Activated CD4-positive, alpha-beta T cell treated with anti-CD3 and anti-CD28 coated beads for 48 hours (primary cell): ENCODE results near the gene BFSP2.

ENCODE experiments used
- DNase-seq: peaks from one replicate; pipeline ENCODE4 v3.0.0-alpha.2; 2020

Gene BFSP2

GRCh38 chr3:133400006-133400515 lies at the start of gene BFSP2:
BFSP2 (plus strand) TSS chr3:133400056; CDS start chr3:133400084, 28 bp downstream.
- DNase-seq: no peak

- no peak for DNase-seq
Observed at GRCh38 chr3:133354721-133355120, 45.1 kb upstream of the BFSP2 start.

GRCh38 chr3:133360476-133360875 lies 39.4 kb upstream of the BFSP2 start:
- DNase-seq: no peak

GRCh38 chr3:133361011-133361410 lies 38.8 kb upstream of the BFSP2 start:
- no peak for DNase-seq

- DNase-seq: no peak
Observed at GRCh38 chr3:133361435-133361834, 38.4 kb upstream of the BFSP2 start.

GRCh38 chr3:133362539-133362938 lies 37.3 kb upstream of the BFSP2 start:
- no peak for DNase-seq

GRCh38 chr3:133364704-133365103 lies 35.2 kb upstream of the BFSP2 start:
- DNase-seq: no peak

- no peak for DNase-seq
Observed at GRCh38 chr3:133366921-133367320, 32.9 kb upstream of the BFSP2 start.

- no peak for DNase-seq
Observed at GRCh38 chr3:133367403-133367802, 32.5 kb upstream of the BFSP2 start.

- DNase-seq: no peak
Observed at GRCh38 chr3:133367956-133368355, 31.9 kb upstream of the BFSP2 start.

- DNase-seq: no peak
Observed at GRCh38 chr3:133368371-133369067, 31.3 kb upstream of the BFSP2 start.

- DNase-seq: no peak
Observed at GRCh38 chr3:133369068-133369440, 30.8 kb upstream of the BFSP2 start.

GRCh38 chr3:133371181-133371580 lies 28.7 kb upstream of the BFSP2 start:
- DNase-seq: no peak

GRCh38 chr3:133371676-133372075 lies 28.2 kb upstream of the BFSP2 start:
- DNase-seq: no peak

GRCh38 chr3:133374708-133375402 lies 25.0 kb upstream of the BFSP2 start:
- no peak for DNase-seq

GRCh38 chr3:133375403-133375745 lies 24.5 kb upstream of the BFSP2 start:
- DNase-seq: no peak

- no peak for DNase-seq
Observed at GRCh38 chr3:133376810-133377209, 23.0 kb upstream of the BFSP2 start.

- no peak for DNase-seq
Observed at GRCh38 chr3:133377396-133377795, 22.5 kb upstream of the BFSP2 start.

GRCh38 chr3:133379926-133380325 lies 19.9 kb upstream of the BFSP2 start:
- DNase-seq: no peak

GRCh38 chr3:133380481-133381225 lies 19.2 kb upstream of the BFSP2 start:
- no peak for DNase-seq

- no peak for DNase-seq
Observed at GRCh38 chr3:133381346-133382109, 18.3 kb upstream of the BFSP2 start.

- no peak for DNase-seq
Observed at GRCh38 chr3:133383175-133383574, 16.7 kb upstream of the BFSP2 start.

- no peak for DNase-seq
Observed at GRCh38 chr3:133383741-133384140, 16.1 kb upstream of the BFSP2 start.
